ENCODE results near the gene B3GNT9.

Gene B3GNT9

DNA sequence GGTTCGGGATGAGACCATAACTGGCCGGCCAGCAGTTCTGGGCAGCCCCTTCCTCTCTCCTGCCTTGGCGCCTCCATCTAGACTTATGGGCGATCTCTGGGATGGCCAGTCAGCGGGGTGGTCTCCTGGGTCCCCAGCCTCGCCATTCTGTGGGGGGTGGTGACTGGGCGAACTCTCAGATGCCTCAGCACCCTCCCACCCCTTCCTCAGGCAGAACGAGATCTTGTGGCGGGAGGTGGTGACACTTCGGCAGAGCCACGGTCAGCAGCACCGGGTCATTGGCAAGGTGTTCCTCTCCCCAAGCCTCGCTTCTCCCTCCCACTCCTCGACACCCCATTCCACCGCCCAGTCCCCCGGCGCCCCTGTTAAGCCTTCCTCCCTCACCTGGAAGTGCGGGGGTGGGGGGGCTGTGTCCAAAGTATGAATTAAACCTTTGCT lies 15.3 kb upstream of the B3GNT9 start:
- no peak for DNase-seq

GRCh38 chr16:67165121-67166078 lies 14.6 kb upstream of the B3GNT9 start:
- DNase-seq = no peak

DNA sequence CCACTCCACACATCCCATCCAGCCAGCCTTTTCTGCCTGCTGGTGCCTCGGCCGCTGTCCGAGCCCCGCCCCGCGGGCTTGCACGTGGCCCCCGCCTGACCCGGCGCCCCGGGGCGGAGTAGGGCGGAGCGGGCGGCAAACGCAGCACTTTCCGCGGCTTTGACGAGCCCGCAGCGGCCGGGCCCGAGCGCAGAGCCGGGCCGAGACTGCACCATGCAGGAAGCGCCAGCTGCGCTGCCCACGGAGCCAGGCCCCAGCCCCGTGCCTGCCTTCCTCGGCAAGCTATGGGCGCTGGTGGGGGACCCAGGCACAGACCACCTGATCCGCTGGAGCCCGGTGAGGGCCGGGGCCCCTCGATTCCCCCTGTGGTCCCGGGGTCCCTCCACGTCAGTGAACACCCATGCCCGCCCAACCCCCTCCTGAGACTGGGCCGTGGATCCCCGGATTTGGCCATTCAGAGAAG lies 13.8 kb upstream of the B3GNT9 start, which contains the start of gene HSF4:
Gene HSF4, plus strand, starts transcription at position 147 of the 463 bp plus-strand sequence. Its CDS starts 67 bp downstream, at position 214.
- DNase-seq = no peak

GRCh38 chr16:67163999-67164558 lies 13.3 kb upstream of the B3GNT9 start:
- DNase-seq = no peak

GRCh38 chr16:67163164-67163998 lies 12.6 kb upstream of the B3GNT9 start:
- no peak for DNase-seq

- DNase-seq = no peak
These were observed 11.8 kb upstream of the B3GNT9 start for GRCh38 chr16:67162506-67163163.

- no peak for DNase-seq
These were observed 10.8 kb upstream of the B3GNT9 start for GRCh38 chr16:67161595-67162058.

DNA sequence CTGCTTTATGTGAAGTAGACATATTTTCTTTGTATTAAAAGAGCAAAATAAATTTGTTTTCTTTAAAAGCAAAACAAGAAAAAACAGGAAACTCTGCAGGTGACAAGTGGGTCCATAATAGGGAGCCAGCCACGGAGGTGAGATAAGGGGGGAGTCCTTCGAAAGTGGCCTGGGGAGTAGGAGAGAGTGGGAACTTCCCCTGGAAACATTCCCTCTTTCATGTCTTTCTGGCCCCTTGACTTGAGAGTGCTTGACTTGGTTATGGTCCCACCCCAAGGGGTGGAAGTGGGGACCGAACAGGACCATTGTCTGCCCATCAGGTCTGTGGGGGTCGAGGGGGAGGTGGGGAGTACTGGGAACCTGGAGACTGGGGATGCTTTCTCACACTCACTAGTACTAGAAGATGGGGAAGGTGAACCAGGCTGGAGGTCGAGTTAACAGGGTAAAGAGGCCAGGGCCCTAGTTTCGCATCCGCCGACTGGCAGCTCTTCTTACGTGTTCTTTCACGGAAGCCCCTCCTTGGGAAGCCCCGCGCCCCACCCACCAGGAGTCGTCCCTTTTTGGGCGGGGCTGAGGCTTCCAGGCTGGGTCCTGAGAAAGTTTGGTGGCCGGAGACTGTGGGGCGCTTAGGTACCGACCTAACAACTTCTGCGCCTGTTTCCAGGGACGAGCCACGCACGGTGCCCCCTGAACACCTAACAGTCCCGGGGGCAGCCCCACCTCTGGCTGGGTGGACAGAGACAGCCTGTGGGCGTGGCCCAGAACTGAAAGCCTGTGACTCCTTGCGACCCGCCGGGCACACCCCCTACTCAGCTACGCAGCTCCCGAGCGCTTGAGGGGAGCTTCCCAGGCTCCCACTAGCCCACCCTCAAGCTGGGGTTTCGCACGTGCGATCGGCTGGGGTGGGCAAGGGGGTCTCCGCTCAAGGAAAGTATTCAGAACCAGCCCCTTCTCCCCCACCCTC lies 8.1 kb upstream of the B3GNT9 start:
- no peak for DNase-seq

GRCh38 chr16:67157892-67158635 lies 7.3 kb upstream of the B3GNT9 start:
- no peak for DNase-seq

- DNase-seq = no peak
These were observed 6.4 kb upstream of the B3GNT9 start for GRCh38 chr16:67157106-67157748.

- no peak for DNase-seq
These were observed 5.5 kb upstream of the B3GNT9 start for GRCh38 chr16:67156143-67156844.

- no peak for DNase-seq
These were observed 4.7 kb upstream of the B3GNT9 start for GRCh38 chr16:67155295-67156142.

DNA sequence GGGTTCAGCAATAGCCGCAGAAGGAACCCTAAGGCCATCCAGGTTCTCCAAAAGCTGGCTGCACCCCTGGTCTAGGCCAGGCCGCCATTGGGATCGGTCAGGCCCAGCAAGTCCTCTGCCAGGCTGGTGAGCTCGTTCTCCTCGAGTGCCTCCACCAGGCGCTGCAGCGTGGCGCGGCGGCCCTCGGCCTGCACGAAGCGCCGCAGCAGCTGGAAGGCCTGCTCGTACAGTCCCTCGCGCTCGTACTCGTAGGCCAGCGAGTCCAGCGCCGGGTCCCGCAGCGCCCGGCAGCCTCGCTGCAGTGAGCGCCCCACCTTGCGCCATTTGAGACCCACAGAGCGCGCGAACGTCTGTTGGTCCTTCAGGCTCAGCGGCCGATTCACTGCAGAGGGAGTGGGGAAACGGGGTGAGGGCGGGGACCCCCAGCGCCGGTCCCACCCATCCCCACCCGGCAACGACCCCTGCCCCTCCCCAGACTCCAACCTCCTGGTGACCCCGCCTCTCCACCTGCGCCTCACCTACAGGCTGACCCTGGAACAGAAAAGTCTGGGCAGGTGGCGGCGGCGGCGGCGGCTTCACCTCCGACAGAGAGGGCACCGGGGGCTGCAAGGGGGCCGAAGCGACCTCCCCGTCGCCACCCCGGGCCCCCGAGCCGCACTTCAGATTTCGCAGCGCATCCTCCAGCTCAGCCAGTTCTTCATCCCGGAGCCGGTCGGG lies 3.9 kb upstream of the B3GNT9 start:
- DNase-seq = no peak

GRCh38 chr16:67151431-67152097 lies 766 bp upstream of the B3GNT9 start:
- DNase-seq = no peak

DNA sequence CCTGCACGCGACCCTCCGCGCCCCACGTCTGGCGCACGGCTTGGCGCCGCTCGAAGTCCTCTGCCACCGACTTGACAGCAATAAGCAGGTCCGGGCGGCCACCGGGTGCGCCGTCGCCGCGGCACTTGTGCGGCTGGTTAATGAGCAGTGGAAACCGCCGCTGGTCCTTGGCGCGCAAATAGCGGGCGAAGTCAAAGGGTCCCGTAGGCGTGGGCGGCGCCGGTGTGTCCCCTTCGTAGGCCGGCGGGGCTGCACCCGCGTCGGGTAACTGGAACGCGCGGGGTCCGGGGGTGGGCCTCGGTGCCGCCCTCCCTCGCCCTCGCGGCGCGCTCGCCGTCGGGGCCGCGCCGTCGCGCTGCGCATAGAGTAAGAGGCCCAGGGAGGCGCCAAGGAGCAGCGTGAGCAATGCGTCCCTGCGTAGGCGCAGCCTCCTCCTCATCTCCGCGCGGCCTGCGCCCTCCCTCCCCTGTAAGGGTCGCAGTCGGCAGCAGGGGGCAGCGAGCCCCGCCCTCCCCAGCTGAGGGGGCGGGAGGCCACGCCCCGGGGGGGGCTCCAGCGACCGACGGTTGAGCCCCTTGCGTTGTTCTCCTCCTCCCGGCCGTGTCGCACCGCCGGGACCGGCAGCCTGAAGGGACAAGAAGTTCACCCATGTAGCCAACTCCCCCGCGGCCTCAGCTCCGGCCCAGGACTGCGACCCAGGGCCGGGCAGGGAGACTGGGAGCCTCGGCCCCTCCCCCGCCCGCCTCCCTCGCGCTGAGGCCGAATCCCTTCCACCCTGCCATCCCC lies 558 bp downstream of the B3GNT9 start:
- DNase-seq = no peak

Measured in cortex of kidney (tissue), 1 donor.